ENCODE results near the gene KIAA1671. TPM values are rescaled to one million over a fixed set of nuclear protein-coding genes. Genes with fewer than 3 reads are reported as not detected.
A peak's percentile ranks its signal among the peaks of the same experiment; 100 is the strongest.

Gene KIAA1671
- total RNA-seq, 1 experiment from 2014 or later = 68.1 TPM

DNA sequence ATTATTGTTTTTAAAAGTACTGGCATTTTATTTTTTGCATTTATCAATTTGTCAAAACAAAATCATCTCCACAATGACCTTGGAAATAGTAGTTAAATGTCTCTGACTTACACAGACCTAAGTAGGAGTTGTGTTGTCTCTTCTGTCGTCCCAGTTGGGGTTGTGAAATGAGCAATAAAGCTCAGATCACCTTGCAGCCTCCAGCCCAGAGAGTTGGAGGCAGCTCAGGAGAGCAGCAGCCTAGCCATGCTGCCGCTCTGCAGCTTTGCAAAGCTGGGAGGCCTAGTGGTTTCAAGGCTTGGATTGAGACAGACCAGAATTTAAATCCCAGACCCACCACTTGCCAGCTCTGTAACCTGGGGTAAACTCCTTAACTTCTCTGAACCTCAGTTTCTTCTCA, 181.9 kb downstream of the KIAA1671 start:
- DNase-seq (ENCODE audit: unreplicated experiment) = no peak
- peak overlapping the region; percentile 88 for H3K27ac Mint-ChIP-seq (ENCODE audit: low read depth, unreplicated experiment)
- ChIA-PET POLR2A (interaction anchor here (0.7 to 3.1 kb wide), 13 partner anchors 9 to 184 kb away, joined by 3 to 22 read pairs (median 5); no protein-coding TSS in a partner anchor), CTCF (interaction anchor here (0.9 to 1.4 kb wide), 3 partner anchors 22 to 67 kb away, joined by 5 read pairs; no protein-coding TSS in a partner anchor)
- BruUV-seq (replicated peaks) = no TSS peak
- peaks cover 16% of the 10 kb centered on the region for H3K36me3 Mint-ChIP-seq (ENCODE audit: insufficient read depth, unreplicated experiment)
- TF ChIP-seq, protein P1, sequence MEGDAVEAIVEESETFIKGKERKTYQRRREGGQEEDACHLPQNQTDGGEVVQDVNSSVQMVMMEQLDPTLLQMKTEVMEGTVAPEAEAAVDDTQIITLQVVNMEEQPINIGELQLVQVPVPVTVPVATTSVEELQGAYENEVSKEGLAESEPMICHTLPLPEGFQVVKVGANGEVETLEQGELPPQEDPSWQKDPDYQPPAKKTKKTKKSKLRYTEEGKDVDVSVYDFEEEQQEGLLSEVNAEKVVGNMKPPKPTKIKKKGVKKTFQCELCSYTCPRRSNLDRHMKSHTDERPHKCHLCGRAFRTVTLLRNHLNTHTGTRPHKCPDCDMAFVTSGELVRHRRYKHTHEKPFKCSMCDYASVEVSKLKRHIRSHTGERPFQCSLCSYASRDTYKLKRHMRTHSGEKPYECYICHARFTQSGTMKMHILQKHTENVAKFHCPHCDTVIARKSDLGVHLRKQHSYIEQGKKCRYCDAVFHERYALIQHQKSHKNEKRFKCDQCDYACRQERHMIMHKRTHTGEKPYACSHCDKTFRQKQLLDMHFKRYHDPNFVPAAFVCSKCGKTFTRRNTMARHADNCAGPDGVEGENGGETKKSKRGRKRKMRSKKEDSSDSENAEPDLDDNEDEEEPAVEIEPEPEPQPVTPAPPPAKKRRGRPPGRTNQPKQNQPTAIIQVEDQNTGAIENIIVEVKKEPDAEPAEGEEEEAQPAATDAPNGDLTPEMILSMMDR (IDR thresholded peaks at IDR 0.05; ENCODE audit: unreplicated experiment) = no peak
- peaks cover 33% of the 10 kb centered on the region for H3K4me1 Mint-ChIP-seq (ENCODE audit: insufficient read depth, unreplicated experiment)
- peak overlapping the region; percentile 44 for H3K4me3 Mint-ChIP-seq (ENCODE audit: unreplicated experiment)
- intact Hi-C loops (cut with micrococcal nuclease) = no loop called here
- no peaks in the 10 kb centered on the region for H3K27me3 Mint-ChIP-seq (ENCODE audit: insufficient read depth, unreplicated experiment)
- H3K9me3 Mint-ChIP-seq (ENCODE audit: unreplicated experiment) = no peaks in the 10 kb centered on the region

DNA sequence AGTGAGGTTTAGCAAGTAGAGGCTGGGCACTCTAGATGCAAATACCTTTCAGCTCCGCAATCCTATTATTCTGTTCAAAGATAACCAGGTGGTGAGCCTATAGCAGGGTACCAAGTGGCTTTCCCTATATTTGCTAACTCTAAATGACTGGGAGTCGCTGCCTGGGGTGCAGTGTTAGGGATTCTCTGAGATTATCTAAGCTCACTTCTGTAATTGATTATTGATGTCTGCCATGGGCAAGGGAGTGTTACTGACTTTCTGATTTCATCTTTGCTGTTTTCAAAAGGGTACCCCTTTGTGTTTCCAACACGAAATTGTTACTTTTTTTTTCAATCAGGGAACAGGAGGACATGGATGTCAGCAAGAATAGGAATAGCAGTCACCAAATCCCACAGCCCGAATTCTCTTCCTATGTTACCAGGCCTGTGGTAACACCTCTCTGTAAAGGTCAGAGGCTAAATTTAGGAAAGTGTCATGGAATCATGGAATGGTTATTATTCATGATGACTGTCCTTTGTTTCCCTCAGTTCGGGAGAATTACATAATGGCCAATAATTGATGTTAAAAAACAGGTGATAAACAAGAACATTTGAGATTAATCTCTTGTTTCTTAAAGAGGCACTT, 184.5 kb downstream of the KIAA1671 start:
- Mint-ChIP-seq H3K36me3 (ENCODE audit: insufficient read depth, unreplicated experiment) (peaks cover 16% of the 10 kb centered on the region), H3K27ac (ENCODE audit: low read depth, unreplicated experiment) (peak overlapping the region; percentile 89), H3K4me3 (ENCODE audit: unreplicated experiment) (no peak overlapping the region), H3K4me1 (ENCODE audit: insufficient read depth, unreplicated experiment) (peaks cover 37% of the 10 kb centered on the region), H3K27me3 (ENCODE audit: insufficient read depth, unreplicated experiment) (no peaks in the 10 kb centered on the region), H3K9me3 (ENCODE audit: unreplicated experiment) (no peaks in the 10 kb centered on the region)
- intact Hi-C loops (cut with micrococcal nuclease) = no loop called here
- no TSS peak for BruUV-seq (replicated peaks)
- POLR2A ChIA-PET = interaction anchor here (1.1 to 2.7 kb wide), 5 partner anchors 12 to 28 kb away, joined by 3 to 11 read pairs (median 4); no protein-coding TSS in a partner anchor
- DNase-seq (ENCODE audit: unreplicated experiment) = no peak
- CTCF ChIA-PET = interaction anchor here (0.6 to 1.8 kb wide), 5 partner anchors 12 to 61 kb away, joined by 3 to 6 read pairs (median 3); no protein-coding TSS in a partner anchor
- TF ChIP-seq, protein P1 (IDR thresholded peaks at IDR 0.05; ENCODE audit: unreplicated experiment) = no peak

DNA sequence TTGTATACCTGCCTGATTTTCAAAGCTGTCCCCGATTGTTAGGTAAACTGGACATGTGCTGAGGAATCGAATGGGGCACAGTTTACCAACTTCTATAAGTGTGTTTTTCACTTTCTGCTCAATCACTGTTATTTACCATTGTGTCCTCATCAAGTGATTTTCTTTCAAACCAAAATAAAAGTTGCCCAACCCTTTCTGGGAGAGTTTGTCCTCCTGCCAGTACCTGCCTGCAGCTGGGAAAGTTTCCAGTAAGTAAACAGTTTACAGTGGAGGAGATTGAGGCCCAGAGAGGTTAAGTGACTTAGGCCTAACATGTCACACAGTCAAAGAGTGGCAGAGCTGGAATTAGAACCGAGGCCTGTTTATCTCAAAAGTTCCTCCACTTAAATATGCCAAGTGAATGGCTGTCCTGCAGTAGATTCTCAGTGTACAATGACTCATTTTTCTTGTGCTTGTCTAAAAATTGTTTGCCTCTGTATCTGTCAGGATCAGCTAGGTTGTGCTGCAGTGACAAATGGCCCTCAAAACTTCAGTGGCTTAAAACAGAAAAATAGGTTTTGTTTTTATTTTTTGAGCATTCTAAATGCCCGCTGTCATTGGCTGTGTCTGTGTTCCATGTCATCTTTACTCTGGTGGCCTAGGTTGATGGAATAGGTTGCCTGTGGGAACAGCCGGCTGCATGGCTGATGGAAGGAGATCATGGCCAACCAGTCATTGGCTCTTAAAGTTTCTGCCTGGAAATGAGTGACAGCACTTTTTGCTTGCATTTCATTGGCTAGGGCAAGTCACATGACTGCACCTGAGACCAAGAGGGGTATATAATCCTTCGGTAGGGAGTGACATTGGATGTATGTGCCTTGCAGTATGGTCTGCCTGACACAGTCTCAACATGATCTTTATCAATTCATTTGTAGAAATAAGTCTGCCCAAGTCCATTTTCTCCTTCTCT, 185.3 kb downstream of the KIAA1671 start:
- intact Hi-C loops (cut with micrococcal nuclease) = no loop called here
- peaks cover 37% of the 10 kb centered on the region for H3K4me1 Mint-ChIP-seq (ENCODE audit: insufficient read depth, unreplicated experiment)
- peaks cover 15% of the 10 kb centered on the region for H3K36me3 Mint-ChIP-seq (ENCODE audit: insufficient read depth, unreplicated experiment)
- no peak overlapping the region for H3K4me3 Mint-ChIP-seq (ENCODE audit: unreplicated experiment)
- H3K9me3 Mint-ChIP-seq (ENCODE audit: unreplicated experiment) = no peaks in the 10 kb centered on the region
- ChIA-PET POLR2A (interaction anchor here (1.1 to 2.7 kb wide), 4 partner anchors 11 to 27 kb away, joined by 3 to 11 read pairs (median 4); no protein-coding TSS in a partner anchor), CTCF (interaction anchor here (0.6 to 1.2 kb wide), 3 partner anchors 25 to 61 kb away, joined by 3 read pairs; no protein-coding TSS in a partner anchor)
- H3K27me3 Mint-ChIP-seq (ENCODE audit: insufficient read depth, unreplicated experiment) = no peaks in the 10 kb centered on the region
- TF ChIP-seq, protein P1 (IDR thresholded peaks at IDR 0.05; ENCODE audit: unreplicated experiment) = no peak
- peak overlapping the region; percentile 89 for H3K27ac Mint-ChIP-seq (ENCODE audit: low read depth, unreplicated experiment)
- no TSS peak for BruUV-seq (replicated peaks)
- peak; percentile 58 for DNase-seq (ENCODE audit: unreplicated experiment)

DNA sequence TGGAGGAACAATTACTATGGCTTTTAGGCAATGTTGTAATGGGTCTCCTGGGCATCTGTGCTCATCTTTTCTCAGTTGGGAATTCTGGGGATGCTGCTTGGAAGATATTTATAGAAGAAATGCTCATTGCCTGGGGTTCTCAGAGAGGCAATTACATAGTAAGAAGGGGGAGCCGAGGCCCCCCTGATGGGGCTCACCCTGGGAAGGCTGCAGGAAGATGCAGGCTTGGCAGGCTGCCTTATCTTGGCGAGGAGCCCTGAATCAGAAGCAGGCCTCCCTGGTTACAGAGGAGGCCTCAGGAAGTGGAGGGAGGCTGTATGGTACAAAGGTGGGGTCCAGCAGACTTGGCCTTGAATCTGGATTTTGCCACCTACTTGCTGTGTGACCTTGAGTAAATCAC, 186.5 kb downstream of the KIAA1671 start:
- ChIA-PET POLR2A (interaction anchor here (1.7 to 1.8 kb wide), 2 partner anchors 10 to 20 kb away, joined by 4 to 5 read pairs; no protein-coding TSS in a partner anchor), CTCF (interaction anchor here (0.7 kb wide), 1 partner anchor 9 kb away, joined by 3 read pairs; no protein-coding TSS in a partner anchor)
- TF ChIP-seq, protein P1 (IDR thresholded peaks at IDR 0.05; ENCODE audit: unreplicated experiment) = no peak
- Mint-ChIP-seq H3K4me3 (ENCODE audit: unreplicated experiment) (no peak overlapping the region), H3K36me3 (ENCODE audit: insufficient read depth, unreplicated experiment) (peaks cover 23% of the 10 kb centered on the region), H3K27me3 (ENCODE audit: insufficient read depth, unreplicated experiment) (no peaks in the 10 kb centered on the region), H3K9me3 (ENCODE audit: unreplicated experiment) (no peaks in the 10 kb centered on the region), H3K4me1 (ENCODE audit: insufficient read depth, unreplicated experiment) (peaks cover 28% of the 10 kb centered on the region), H3K27ac (ENCODE audit: low read depth, unreplicated experiment) (peak overlapping the region; percentile 89)
- BruUV-seq (replicated peaks) = no TSS peak
- no peak for DNase-seq (ENCODE audit: unreplicated experiment)
- intact Hi-C loops (cut with micrococcal nuclease) = no loop called here

Measured in MCF 10A (cell line).